ENCODE measurements around the gene COL25A1.

DNA sequence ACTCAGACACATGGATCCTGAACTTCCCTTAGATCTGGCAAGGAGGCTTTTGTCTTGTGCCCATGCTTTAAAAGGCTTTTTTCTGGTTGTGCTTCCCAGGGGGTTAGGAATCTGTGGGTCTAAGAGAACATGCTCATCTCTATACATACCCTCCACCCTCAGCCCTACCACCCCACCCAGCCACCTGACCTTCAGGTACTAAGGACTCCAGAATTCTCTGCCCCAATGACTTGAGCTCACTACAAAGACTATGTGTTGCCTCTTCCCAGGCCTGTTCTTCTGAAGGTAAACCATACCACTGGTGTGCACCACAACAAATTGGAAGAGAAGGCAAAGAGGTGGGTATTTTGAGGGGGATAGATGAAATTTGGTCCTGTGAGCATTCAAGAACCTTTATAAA, 372.3 kb downstream of the COL25A1 start:
- TF ChIP-seq, protein P1, sequence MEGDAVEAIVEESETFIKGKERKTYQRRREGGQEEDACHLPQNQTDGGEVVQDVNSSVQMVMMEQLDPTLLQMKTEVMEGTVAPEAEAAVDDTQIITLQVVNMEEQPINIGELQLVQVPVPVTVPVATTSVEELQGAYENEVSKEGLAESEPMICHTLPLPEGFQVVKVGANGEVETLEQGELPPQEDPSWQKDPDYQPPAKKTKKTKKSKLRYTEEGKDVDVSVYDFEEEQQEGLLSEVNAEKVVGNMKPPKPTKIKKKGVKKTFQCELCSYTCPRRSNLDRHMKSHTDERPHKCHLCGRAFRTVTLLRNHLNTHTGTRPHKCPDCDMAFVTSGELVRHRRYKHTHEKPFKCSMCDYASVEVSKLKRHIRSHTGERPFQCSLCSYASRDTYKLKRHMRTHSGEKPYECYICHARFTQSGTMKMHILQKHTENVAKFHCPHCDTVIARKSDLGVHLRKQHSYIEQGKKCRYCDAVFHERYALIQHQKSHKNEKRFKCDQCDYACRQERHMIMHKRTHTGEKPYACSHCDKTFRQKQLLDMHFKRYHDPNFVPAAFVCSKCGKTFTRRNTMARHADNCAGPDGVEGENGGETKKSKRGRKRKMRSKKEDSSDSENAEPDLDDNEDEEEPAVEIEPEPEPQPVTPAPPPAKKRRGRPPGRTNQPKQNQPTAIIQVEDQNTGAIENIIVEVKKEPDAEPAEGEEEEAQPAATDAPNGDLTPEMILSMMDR (IDR thresholded peaks at IDR 0.05), result no peak
- TF ChIP-seq POLR2A (IDR thresholded peaks at IDR 0.05), result no peak
